DMS114 treated with DMSO at 0.1 percent for 48 hours (cell line): ENCODE results near the gene PCLO.

Source experiments
- DNase-seq: peaks from one replicate; lab custom pipeline; 2025; ENCODE audit not compliant: unreplicated experiment; lab: John Stamatoyannopoulos, UW

Gene PCLO

GRCh38 chr7:83162402-83163256 is at the start of gene PCLO:
Gene PCLO (minus strand): TSS chr7:83162884. CDS start chr7:83162592, 292 bp downstream.
- DNase-seq: peak; percentile 68

GRCh38 chr7:83211685-83212084 is 49.0 kb upstream of the PCLO start:
- no peak for DNase-seq

- no peak for DNase-seq
These were observed 47.8 kb upstream of the PCLO start for GRCh38 chr7:83210479-83210878.

GRCh38 chr7:83204715-83205114 is 42.0 kb upstream of the PCLO start:
- DNase-seq: no peak

GRCh38 chr7:83201355-83201754 is 38.7 kb upstream of the PCLO start:
- DNase-seq: no peak

- DNase-seq: no peak
These were observed 28.1 kb upstream of the PCLO start for GRCh38 chr7:83190659-83191389.

- no peak for DNase-seq
These were observed 16.1 kb upstream of the PCLO start for GRCh38 chr7:83178796-83179195.

GRCh38 chr7:83178066-83178465 is 15.4 kb upstream of the PCLO start:
- no peak for DNase-seq

GRCh38 chr7:83173664-83174063 is 11.0 kb upstream of the PCLO start:
- DNase-seq: no peak

GRCh38 chr7:83166781-83167180 is 4.1 kb upstream of the PCLO start:
- DNase-seq: no peak

- DNase-seq: peak; percentile 14
These were observed 734 bp downstream of the PCLO start for GRCh38 chr7:83161899-83162401.

GRCh38 chr7:83161186-83161585 is 1.5 kb downstream of the PCLO start:
- no peak for DNase-seq

GRCh38 chr7:83159731-83160130 is 3.0 kb downstream of the PCLO start:
- DNase-seq: no peak

GRCh38 chr7:83156006-83156405 is 6.7 kb downstream of the PCLO start:
- no peak for DNase-seq

GRCh38 chr7:83155407-83155806 is 7.3 kb downstream of the PCLO start:
- no peak for DNase-seq

GRCh38 chr7:83153419-83153818 is 9.3 kb downstream of the PCLO start:
- no peak for DNase-seq

- DNase-seq: no peak
These were observed 12.4 kb downstream of the PCLO start for GRCh38 chr7:83150310-83150709.

GRCh38 chr7:83149466-83149865 is 13.2 kb downstream of the PCLO start:
- no peak for DNase-seq

GRCh38 chr7:83148776-83149175 is 13.9 kb downstream of the PCLO start:
- DNase-seq: no peak

- no peak for DNase-seq
These were observed 19.6 kb downstream of the PCLO start for GRCh38 chr7:83143107-83143506.

GRCh38 chr7:83142365-83142764 is 20.3 kb downstream of the PCLO start:
- DNase-seq: no peak

GRCh38 chr7:83141927-83142326 is 20.8 kb downstream of the PCLO start:
- DNase-seq: no peak
